HG02798 (cell line): ENCODE data around the gene CAMKMT.
"Not testable (repeated sequence)": the region's sequence is repeated elsewhere in the genome, so short reads cannot be mapped to it uniquely, and the experiment has no call there.

Experiments
- ATAC-seq: cut with Tn5 transposase; IDR thresholded peaks from one replicate; pipeline ENCODE4 v1.9.1; 2021; ENCODE audit warnings: mild to moderate bottlenecking; ENCODE audit not compliant: unreplicated experiment, poor library complexity

CAMKMT gene

DNA sequence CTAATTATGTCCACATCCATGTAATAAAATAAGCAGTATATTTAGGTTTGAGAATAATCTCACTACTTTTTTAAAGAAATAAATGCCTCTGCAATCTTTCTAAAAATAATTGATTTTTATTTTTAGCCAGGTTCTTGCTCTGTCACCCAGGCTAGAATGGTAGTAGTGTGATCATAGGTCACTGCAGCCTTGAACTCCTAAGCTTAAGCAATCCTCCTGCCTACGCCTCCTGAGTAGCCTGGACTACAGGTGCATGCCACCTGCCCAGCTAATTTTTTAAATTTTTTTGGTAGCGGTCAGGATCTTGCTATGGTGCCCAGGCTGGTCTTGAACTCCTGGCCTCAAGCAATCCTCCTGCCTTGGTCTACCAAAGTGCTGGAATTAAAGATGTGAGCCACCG is 133.3 kb downstream of the CAMKMT start:
- no peak for ATAC-seq

DNA sequence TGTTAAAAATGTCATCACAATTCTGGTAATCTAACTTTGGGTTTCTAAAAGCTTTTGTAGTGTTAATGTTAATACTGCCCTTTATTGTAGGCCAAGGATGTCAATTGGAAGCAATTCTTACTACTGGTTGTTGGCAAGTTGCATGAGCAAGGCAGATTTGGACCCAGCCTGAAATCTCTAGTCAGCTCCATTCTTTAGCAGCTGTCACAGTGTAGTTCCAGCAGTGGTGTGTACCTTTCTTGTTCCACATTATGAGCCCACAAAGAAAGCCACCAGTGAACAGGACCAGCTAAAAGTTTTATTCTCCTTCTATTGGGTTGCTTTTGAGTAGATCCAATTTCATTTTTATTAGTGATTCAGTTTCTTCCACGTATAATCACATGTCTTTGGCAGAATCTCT is 133.8 kb downstream of the CAMKMT start:
- ATAC-seq: no peak

GRCh38 chr2:44496130-44496529 is 134.4 kb downstream of the CAMKMT start:
- ATAC-seq: no peak

DNA sequence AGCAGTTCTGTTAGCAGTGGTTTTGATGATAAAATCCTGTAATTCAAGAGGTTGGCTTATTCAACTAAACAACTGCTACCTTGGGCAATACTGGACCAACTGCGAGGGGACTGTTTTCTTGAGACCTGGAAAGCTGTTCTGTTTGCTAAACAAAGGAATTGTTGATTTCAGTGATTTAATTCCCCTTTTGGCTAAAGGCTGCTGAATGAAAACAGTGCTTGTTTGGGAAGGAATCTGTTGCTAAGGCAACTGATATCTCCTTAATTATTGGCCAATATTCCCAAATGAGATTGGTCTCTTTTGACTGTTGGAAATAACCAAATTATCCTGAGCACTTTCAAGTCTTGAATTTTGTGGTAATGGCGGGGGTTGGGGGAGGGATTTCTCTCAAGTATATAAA is 136.8 kb downstream of the CAMKMT start:
- no peak for ATAC-seq

- not testable (repeated sequence) for ATAC-seq
These were observed 143.9 kb downstream of the CAMKMT start for GRCh38 chr2:44505664-44506063.

DNA sequence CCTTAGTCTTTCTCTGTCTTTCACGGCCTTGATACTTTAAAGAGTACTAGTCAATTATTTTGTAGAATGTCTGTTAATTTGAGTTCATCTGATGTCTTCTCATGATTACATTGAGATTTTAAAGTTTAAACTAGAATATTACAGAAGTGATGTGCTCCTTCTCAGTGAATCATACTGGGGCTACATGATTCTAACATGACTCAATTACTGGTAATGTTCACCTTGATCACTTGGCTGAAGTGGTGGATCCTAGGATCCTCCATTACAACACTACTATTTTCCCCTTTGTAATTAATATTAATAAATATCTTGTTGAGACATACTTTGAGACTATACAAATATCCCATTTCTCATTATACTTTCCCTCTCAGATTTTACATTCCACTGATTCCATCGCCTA is 148.5 kb downstream of the CAMKMT start:
- ATAC-seq: no peak

GRCh38 chr2:44515416-44515815 is 153.7 kb downstream of the CAMKMT start:
- ATAC-seq: no peak

DNA sequence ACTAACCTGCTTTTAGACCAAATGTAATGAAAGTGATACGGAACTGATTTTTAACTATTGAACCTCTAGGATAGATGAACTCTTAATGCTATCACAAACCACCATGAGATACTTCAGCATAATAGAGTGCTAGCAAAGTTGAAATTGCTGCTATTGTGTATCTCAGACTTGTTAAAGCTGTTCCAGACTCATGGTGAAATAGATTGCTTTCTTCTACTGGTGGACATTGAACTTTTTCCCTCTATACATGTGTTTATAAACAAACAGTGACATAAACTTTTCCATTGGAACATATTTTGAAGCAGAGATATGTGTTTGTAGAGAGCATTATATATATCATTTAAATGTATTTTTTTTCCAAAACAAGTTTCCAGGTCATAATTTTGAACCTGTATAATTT is 157.3 kb downstream of the CAMKMT start:
- ATAC-seq: no peak

- ATAC-seq: no peak
These were observed 161.1 kb downstream of the CAMKMT start for GRCh38 chr2:44522846-44523245.

- no peak for ATAC-seq
These were observed 162.7 kb downstream of the CAMKMT start for GRCh38 chr2:44524347-44524926.

DNA sequence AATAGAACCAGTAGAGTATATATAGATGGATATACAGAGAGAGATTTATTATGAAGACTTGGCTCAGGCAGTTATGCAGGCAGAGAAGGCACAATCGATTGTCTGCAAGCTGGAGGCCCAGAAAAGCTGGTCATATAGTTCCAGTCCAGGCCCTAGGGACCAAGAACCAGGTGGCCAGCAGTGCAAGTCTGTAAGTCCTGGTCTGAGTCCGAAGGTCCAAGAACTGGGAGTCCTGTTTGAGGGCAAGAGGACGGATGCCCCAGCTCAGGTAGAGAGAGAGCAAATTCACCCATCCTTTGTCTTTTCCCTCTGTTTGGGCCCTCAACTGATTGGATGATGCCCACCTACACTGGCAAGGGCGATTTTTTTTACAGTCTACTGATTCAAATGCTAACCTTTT is 164.6 kb downstream of the CAMKMT start:
- ATAC-seq: no peak

DNA sequence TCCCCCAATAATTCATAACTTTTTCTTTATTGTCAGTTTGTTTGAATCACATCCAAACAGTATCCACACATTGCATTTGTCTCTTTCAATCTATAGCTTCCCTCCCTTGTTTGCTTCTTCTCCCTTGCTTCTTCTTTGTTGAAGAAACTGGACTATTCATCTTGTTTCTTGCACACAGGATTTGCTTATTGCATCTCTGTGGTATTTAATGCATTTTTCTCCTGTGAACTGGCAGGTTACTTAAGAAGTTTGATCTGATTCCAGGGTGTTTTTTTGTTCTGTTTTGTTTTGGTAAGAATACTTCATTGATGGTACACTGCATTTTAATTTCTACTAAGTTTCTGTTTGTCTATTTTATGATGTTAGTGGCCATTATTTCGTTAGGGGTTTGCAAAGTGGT is 166.8 kb downstream of the CAMKMT start:
- no peak for ATAC-seq

DNA sequence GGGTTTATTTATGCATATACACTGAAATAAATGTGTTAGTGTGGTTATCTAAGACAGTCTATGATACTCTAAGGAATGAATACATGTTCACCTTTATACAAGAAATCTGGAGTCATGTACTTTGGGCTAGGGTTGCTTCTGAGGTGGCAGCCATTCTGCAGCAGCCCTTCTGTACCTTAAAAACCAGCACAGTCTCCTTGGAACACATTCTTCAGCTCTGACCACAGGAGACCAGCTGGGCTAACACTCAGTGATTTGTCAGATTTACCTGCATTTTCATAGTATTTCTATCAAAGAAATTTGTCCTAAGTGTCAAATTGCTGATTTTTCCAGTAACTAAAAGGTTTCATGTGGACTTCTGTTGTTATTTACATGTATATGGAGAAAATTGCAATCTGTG is 167.7 kb downstream of the CAMKMT start:
- no peak for ATAC-seq

DNA sequence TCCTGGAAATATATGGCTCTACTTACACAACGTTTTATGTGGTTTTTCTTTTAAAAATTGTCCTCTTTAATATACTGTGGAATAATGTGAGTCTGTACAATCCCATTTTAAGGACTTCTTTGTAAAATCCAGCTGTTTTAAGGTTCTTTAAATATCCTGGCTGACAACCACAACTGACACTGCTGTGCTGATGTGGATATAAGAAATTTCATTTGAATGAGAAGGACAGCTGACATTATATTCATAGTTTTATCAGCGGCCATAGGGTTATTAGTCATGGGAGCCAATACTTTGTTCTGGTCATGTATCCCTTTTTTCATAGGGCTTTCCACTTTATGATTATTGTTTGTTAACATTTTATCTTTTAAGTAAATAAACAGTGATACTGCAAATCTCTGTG is 169.5 kb downstream of the CAMKMT start:
- ATAC-seq: no peak

- ATAC-seq: no peak
These were observed 170.3 kb downstream of the CAMKMT start for GRCh38 chr2:44532031-44532430.

- no peak for ATAC-seq
These were observed 171.8 kb downstream of the CAMKMT start for GRCh38 chr2:44533508-44533907.

DNA sequence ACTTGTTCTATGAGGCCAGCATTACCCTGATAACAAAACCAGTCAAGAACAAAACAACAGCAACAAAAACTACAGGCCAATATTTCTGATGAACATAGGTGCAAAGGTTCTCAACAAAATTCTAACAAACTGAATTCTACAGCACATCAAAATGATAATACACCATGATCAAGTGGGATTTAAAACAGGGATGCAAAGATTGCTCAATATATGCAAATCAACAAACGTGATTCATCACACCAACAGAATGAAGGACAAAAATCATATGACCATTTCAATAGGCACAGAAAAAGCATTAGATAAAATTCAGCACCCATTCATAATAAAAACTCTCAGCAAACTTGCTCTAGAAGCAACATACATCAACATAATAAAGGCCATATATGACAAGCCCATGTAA is 173.6 kb downstream of the CAMKMT start:
- ATAC-seq: no peak

GRCh38 chr2:44537264-44537663 is 175.5 kb downstream of the CAMKMT start:
- no peak for ATAC-seq

GRCh38 chr2:44542520-44542919 is 180.8 kb downstream of the CAMKMT start:
- ATAC-seq: no peak

DNA sequence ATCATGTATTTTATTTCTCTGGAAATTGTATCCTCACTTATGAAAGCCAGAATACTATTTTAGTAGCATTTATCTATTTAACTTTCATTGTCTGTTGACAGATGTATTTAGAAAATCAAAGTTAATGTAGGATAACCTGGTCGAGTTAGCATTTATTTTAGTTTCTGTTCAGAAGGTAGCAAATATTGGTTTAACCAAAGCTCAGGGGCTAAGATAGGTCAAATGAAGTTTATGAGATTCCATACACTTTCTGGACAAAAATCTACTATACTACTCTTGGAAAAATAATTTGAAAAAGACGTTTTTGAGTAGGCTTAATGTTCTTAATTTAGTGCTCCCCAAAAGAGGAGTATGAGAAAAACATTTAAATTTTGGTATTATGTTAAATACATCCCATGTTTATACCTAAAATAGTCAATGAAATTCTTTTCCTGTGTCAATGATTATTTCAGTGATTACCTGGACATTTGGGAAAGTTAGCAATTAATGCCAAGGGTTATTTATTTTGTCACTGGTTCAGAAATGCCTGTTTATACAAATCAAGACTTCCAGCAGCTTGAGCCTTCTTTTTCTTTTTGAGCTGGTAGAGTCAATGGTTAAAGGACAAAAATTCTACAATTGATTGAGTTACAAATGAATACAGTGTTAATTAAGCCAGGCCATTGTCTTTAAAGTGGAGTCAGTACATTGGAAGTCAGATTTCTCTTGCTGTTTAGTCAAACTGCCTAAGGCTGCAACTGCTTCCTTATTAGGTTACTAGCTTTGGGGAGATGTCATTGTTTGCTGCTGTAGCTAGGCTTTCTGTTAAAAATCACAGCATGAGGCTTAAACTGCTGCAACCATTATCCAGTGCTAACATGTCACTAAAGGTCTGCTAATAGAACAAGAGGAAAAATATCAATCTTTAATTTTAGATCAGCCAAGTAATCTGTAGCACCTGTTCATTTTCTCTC is 182.3 kb downstream of the CAMKMT start:
- ATAC-seq: no peak

GRCh38 chr2:44545005-44545404 is 183.3 kb downstream of the CAMKMT start:
- no peak for ATAC-seq
